IMR-90 (cell line): ENCODE results near the gene PYDC2. TPM values are rescaled to one million over a fixed set of nuclear protein-coding genes. Genes with fewer than 3 reads are reported as not detected.

ENCODE experiments used
- ATAC-seq: fragments of 200-7000 bp; cut with Tn5 transposase; 2 replicates; pipeline ENCODE4 v1.9.1; 2020; ENCODE audit warnings: low read depth, mild to moderate bottlenecking, moderate library complexity
- BruUV-seq: library from RNA; stranded (reverse); fragments of 400-500 nt; replicated peaks from 2 replicates; lab custom pipeline; 2021; lab: Mats Ljungman, UMichigan
- CTCF ChIA-PET: fragments of 300-600 bp; formaldehyde crosslinking; extraction: SDS; loops from one replicate; lab custom pipeline; 2021; ENCODE audit warnings: antibody characterized with exemption; lab: Yijun Ruan, JAX
- POLR2A ChIA-PET: fragments of 300-600 bp; sonication (Branson Sonifier 250); formaldehyde crosslinking; loops from one replicate; lab custom pipeline; 2022; ENCODE audit warnings: antibody characterized with exemption; ENCODE audit not compliant: unreplicated experiment; lab: Charles Lee
- DNase-seq: peaks from one replicate; pipeline ENCODE4 v3.0.0; 2013
- H2AFZ ChIP-seq: replicated peaks from 2 replicates; pipeline ENCODE3; 2013; ENCODE audit warnings: low read length, mild to moderate bottlenecking; ENCODE audit not compliant: poor library complexity
- H2AK5ac ChIP-seq: 2 replicates; pipeline ENCODE4 v1.6.1; 2013; ENCODE audit warnings: low read depth, low read length, inconsistent platforms
- H2AK9ac ChIP-seq: replicated peaks from 2 replicates; pipeline ENCODE3; 2013; ENCODE audit warnings: mild to moderate bottlenecking, low read depth, low read length, moderate library complexity; ENCODE audit not compliant: poor library complexity
- H2BK120ac ChIP-seq: 2 replicates; pipeline ENCODE4 v1.6.1; 2013; ENCODE audit warnings: low read depth, low read length, inconsistent platforms
- H2BK15ac ChIP-seq: 3 replicates; pipeline ENCODE4 v1.6.1; 2013; ENCODE audit warnings: low read depth, low read length, inconsistent platforms
- H2BK20ac ChIP-seq: 2 replicates; pipeline ENCODE4 v1.6.1; 2013; ENCODE audit warnings: low read depth, mild to moderate bottlenecking, inconsistent platforms, low read length, moderate library complexity
- H2BK5ac ChIP-seq: 2 replicates; pipeline ENCODE4 v1.6.1; 2013; ENCODE audit warnings: mild to moderate bottlenecking, low read depth, low read length, inconsistent platforms; ENCODE audit not compliant: poor library complexity, severe bottlenecking
- H3K14ac ChIP-seq: replicated peaks from 2 replicates; pipeline ENCODE4 v1.6.1; 2013; ENCODE audit warnings: low read depth, low read length, inconsistent platforms
- H3K18ac ChIP-seq: 2 replicates; pipeline ENCODE4 v1.6.1; 2013; ENCODE audit warnings: low read depth, low read length, control low read depth
- H3K23ac ChIP-seq: 2 replicates; pipeline ENCODE4 v1.6.1; 2013; ENCODE audit warnings: low read depth, low read length, inconsistent platforms
- H3K27ac ChIP-seq: 2 replicates; pipeline ENCODE4 v1.5.1; 2013; ENCODE audit warnings: mild to moderate bottlenecking, control low read depth, low read length; ENCODE audit not compliant: insufficient read depth
- H3K27me3 ChIP-seq: 2 replicates; pipeline ENCODE4 v1.6.1; 2013; ENCODE audit warnings: low read length; ENCODE audit not compliant: control insufficient read depth, insufficient read depth
- H3K36me3 ChIP-seq: 2 replicates; pipeline ENCODE4 v1.6.1; 2013; ENCODE audit warnings: low read length, mixed read lengths; ENCODE audit not compliant: control insufficient read depth, insufficient read depth
- H3K4ac ChIP-seq: 2 replicates; pipeline ENCODE4 v1.6.1; 2013; ENCODE audit warnings: low read depth, low read length, inconsistent platforms
- H3K4me1 ChIP-seq: 2 replicates; pipeline ENCODE4 v1.6.1; 2013; ENCODE audit warnings: low read length, mixed read lengths; ENCODE audit not compliant: control insufficient read depth, insufficient read depth
- H3K4me2 ChIP-seq: 2 replicates; pipeline ENCODE4 v1.6.1; 2013; ENCODE audit warnings: low read depth, mild to moderate bottlenecking, control low read depth, low read length, moderate library complexity
- H3K4me3 ChIP-seq: 2 replicates; pipeline ENCODE4 v1.5.1; 2013; ENCODE audit warnings: low read depth, mild to moderate bottlenecking, control low read depth, low read length, moderate library complexity; ENCODE audit not compliant: insufficient read depth
- H3K56ac ChIP-seq: 2 replicates; pipeline ENCODE4 v1.6.1; 2013; ENCODE audit warnings: low read length, inconsistent platforms; ENCODE audit not compliant: insufficient read depth; ENCODE audit errors: extremely low read depth
- H3K79me1 ChIP-seq, 2 experiments: 2 replicates each; pipeline ENCODE4 v1.6.1; 2013; ENCODE audit warnings: low read length in 2 of 2, inconsistent platforms in 1 of 2, low read depth in 1 of 2
- H3K9ac ChIP-seq: 2 replicates; pipeline ENCODE4 v1.6.1; 2013; ENCODE audit warnings: low read depth, low read length, control low read depth
- H3K9me1 ChIP-seq: 2 replicates; pipeline ENCODE4 v1.6.1; 2013; ENCODE audit warnings: low read length, inconsistent platforms; ENCODE audit not compliant: insufficient read depth
- H3K9me3 ChIP-seq: 2 replicates; pipeline ENCODE4 v1.6.1; 2013; ENCODE audit warnings: low read length; ENCODE audit not compliant: control insufficient read depth, insufficient read depth
- H4K20me1 ChIP-seq: 2 replicates; pipeline ENCODE4 v1.6.1; 2013; ENCODE audit warnings: low read length, inconsistent platforms; ENCODE audit not compliant: insufficient read depth
- H4K5ac ChIP-seq: 2 replicates; pipeline ENCODE4 v1.6.1; 2013; ENCODE audit warnings: mild to moderate bottlenecking, low read depth, low read length, control low read depth
- H4K8ac ChIP-seq, 2 experiments: 2 replicates each; pipeline ENCODE4 v1.6.1; 2013; ENCODE audit warnings: low read depth in 2 of 2, low read length in 2 of 2, control low read depth in 1 of 2, inconsistent platforms in 1 of 2
- H4K91ac ChIP-seq: 2 replicates; pipeline ENCODE4 v1.6.1; 2013; ENCODE audit warnings: low read depth, low read length, inconsistent platforms; ENCODE audit not compliant: insufficient read depth
- CHD1 ChIP-seq: IDR thresholded peaks from 2 replicates; pipeline ENCODE4 v1.6.1; 2012; ENCODE audit warnings: low read depth, low read length, improper control_type of control experiment
- CTCF ChIP-seq: conservative IDR thresholded peaks from 2 replicates; pipeline ENCODE4 v1.5.1; 2012; ENCODE audit warnings: mild to moderate bottlenecking, low read depth, low read length, improper control_type of control experiment
- FOS ChIP-seq: fragments of 150-350 bp; IDR thresholded peaks from 2 replicates; pipeline ENCODE4 v1.6.1; 2016; ENCODE audit warnings: low read depth, low read length
- MAFK ChIP-seq: IDR thresholded peaks from 2 replicates; pipeline ENCODE4 v1.6.1; 2012; ENCODE audit warnings: low read depth, low read length, improper control_type of control experiment
- MAZ ChIP-seq: IDR thresholded peaks from 2 replicates; pipeline ENCODE4 v1.6.1; 2012; ENCODE audit warnings: low read depth, mild to moderate bottlenecking, low read length, improper control_type of control experiment, moderate library complexity, borderline replicate concordance
- NFE2L2 ChIP-seq: fragments of 150-350 bp; IDR thresholded peaks from 2 replicates; pipeline ENCODE4 v1.6.1; 2016; ENCODE audit warnings: low read depth, mild to moderate bottlenecking, low read length
- RAD21 ChIP-seq: IDR thresholded peaks from 2 replicates; pipeline ENCODE4 v1.6.1; 2012; ENCODE audit warnings: low read length, improper control_type of control experiment
- RFX5 ChIP-seq: IDR thresholded peaks from 2 replicates; pipeline ENCODE4 v1.8.0; 2012; ENCODE audit warnings: low read depth, mild to moderate bottlenecking, low read length, moderate library complexity
- SMC3 ChIP-seq: fragments of 150-350 bp; IDR thresholded peaks from 2 replicates; pipeline ENCODE4 v1.6.1; 2016; ENCODE audit warnings: low read depth, mild to moderate bottlenecking, antibody characterized with exemption, low read length, moderate library complexity
- USF2 ChIP-seq: fragments of 150-350 bp; IDR thresholded peaks from 2 replicates; pipeline ENCODE4 v1.6.1; 2017; ENCODE audit warnings: mild to moderate bottlenecking, antibody characterized with exemption, low read length, low read depth
- WGBS, 2 experiments: methylation state at CpG; one replicate each; pipeline versions ENCODE4 v1.1.5 to v1.1.7; 2013; ENCODE audit warnings: missing lambda C conversion rate in 2 of 2; ENCODE audit not compliant: insufficient read length in 1 of 2; ENCODE audit errors: extremely low coverage in 2 of 2; 5-methylcytosine and 5-hydroxymethylcytosine counted together
- dilution Hi-C: fragments of 300-500 bp; cut with HindIII; formaldehyde crosslinking; loops from one replicate; pipeline ENCODE4 v1.14.3; 2018; ENCODE audit warnings: low sequenced_read_pairs; ENCODE audit not compliant: unreplicated experiment
- in situ Hi-C: fragments of 300-500 bp; cut with MboI; formaldehyde crosslinking; loops from 3 replicates; pipeline ENCODE4 v1.14.3; 2019; ENCODE audit warnings: low sequenced_read_pairs, inconsistent platforms, mixed read lengths
- intact Hi-C: fragments of 100-400 bp; cut with micrococcal nuclease; formaldehyde crosslinking; loops from 2 replicates; pipeline ENCODE4 v1.10.0; 2022
- polyA plus RNA-seq, 3 experiments: library from polyadenylated mRNA; depleted of rRNA; stranded (reverse); fragments of >200 nt; gene quantifications; 2 replicates each; pipeline ENCODE4 v1.2.3, GENCODE V29; 2012; ENCODE audit warnings: low replicate concordance in 1 of 3
- total RNA-seq: library from RNA; depleted of rRNA; stranded (reverse); fragments of >200 nt; gene quantifications from 2 replicates; pipeline ENCODE4 v1.2.3, GENCODE V29; 2012
- TF ChIP-seq, protein P1 (sequence below): fragments of 150-350 bp; IDR thresholded peaks from 2 replicates; pipeline ENCODE4 v1.6.1; 2016; ENCODE audit warnings: low read depth, mild to moderate bottlenecking, low read length, moderate library complexity, borderline replicate concordance

PYDC2 gene
- total and polyA plus RNA-seq, 2 of the 4 experiments (the other 2 are of a cell fraction) = not detected

DNA sequence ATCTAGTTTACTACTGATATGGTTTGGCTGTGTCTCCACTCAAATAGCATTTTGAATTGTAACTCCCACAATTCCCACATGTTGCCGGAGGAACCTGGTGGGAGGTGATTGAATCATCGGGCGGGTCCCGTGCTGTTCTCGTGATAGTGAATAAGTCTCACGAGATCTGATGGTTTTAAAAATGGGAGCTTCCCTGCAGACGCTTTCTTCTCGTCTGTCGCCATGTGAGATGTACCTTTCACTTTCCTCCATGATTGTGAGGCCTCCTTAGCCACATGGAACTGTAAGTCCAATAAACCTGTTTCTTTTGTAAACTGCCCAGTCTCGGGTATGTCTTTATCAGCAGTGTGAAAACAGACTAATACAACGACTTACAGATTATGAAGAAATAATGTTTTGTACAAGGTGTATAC, 35.6 kb upstream of the PYDC2 start:
- no peaks in the 10 kb centered on the region for H3K9me3 ChIP-seq
- no peak overlapping the region for H3K4me3 ChIP-seq
- no TSS peak for BruUV-seq
- no peak overlapping the region for H2AK9ac ChIP-seq
- H4K91ac ChIP-seq = no peak overlapping the region
- no peak overlapping the region for H3K23ac ChIP-seq
- no peaks in the 10 kb centered on the region for H3K4me1 ChIP-seq
- H4K20me1 ChIP-seq = no peaks in the 10 kb centered on the region
- no peak overlapping the region for H3K27ac ChIP-seq
- intact Hi-C loops = no loop called here
- H3K9me1 ChIP-seq = no peaks in the 10 kb centered on the region
- WGBS, 2 experiments = 77% methylated on average over 3 of the region's 11 CpGs; no CpG with 5 or more reads in 1 of the 2 experiments
- no peak overlapping the region for H2BK120ac ChIP-seq
- CTCF ChIA-PET = no interaction called here
- no peak overlapping the region for H2BK15ac ChIP-seq
- H4K5ac ChIP-seq = no peak overlapping the region
- H2BK20ac ChIP-seq = no peak overlapping the region
- no peak overlapping the region for H2AFZ ChIP-seq
- H3K27me3 ChIP-seq = no peaks in the 10 kb centered on the region; the same call in 1 of the 2 replicates
- TF ChIP-seq, protein P1, sequence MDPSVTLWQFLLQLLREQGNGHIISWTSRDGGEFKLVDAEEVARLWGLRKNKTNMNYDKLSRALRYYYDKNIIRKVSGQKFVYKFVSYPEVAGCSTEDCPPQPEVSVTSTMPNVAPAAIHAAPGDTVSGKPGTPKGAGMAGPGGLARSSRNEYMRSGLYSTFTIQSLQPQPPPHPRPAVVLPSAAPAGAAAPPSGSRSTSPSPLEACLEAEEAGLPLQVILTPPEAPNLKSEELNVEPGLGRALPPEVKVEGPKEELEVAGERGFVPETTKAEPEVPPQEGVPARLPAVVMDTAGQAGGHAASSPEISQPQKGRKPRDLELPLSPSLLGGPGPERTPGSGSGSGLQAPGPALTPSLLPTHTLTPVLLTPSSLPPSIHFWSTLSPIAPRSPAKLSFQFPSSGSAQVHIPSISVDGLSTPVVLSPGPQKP = no peak
- TF ChIP-seq FOS (no peak), MAFK (no peak), CHD1 (no peak), RFX5 (no peak), NFE2L2 (no peak), USF2 (no peak), CTCF (no peak), RAD21 (no peak), MAZ (no peak), SMC3 (no peak)
- H3K79me1 ChIP-seq = no peaks in the 10 kb centered on the region
- no peak overlapping the region for H3K4ac ChIP-seq
- no peak overlapping the region for H3K56ac ChIP-seq
- DNase-seq = no peak
- H3K9ac ChIP-seq = no peak overlapping the region
- H3K4me2 ChIP-seq = no peak overlapping the region
- H3K18ac ChIP-seq = no peak overlapping the region
- H2BK5ac ChIP-seq = no peak overlapping the region
- no peak overlapping the region for H2AK5ac ChIP-seq
- no peak overlapping the region for H4K8ac ChIP-seq
- ATAC-seq = no peak
- H3K36me3 ChIP-seq = no peaks in the 10 kb centered on the region
- in situ Hi-C loops = no loop called here
- POLR2A ChIA-PET = no interaction called here
- dilution Hi-C loops = no loop called here
- no peak overlapping the region for H3K14ac ChIP-seq
